Measurements from ENCODE around the gene LRIG1. TPM values are rescaled to one million over a fixed set of nuclear protein-coding genes. Genes with fewer than 3 reads are reported as not detected.

Gene LRIG1
- total RNA-seq, 1 experiment from 2014 or later = 2.2 TPM

DNA sequence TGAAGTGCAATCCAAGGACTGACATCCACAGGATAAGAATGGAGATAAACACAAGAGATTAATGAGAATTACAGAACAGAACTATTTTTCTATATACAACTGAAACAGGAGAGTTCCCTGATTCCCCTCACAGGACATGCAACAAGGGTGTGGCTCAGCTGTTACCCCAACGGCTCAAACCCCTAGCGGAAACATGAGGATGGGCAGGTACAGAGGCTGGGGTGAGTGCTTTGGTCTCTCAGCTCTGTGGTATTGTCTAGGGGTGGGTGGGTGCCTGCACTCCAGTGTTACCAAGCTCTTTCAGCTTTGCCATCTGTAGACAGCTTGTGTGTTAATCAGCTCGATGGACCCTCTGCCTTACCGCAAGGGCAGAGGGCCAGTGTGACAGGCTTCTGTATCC is 17.8 kb upstream of the LRIG1 start:
- ChIA-PET POLR2A (ENCODE audit: unreplicated experiment) (no interaction called here), CTCF (no interaction called here)
- H3F3A ChIP-seq (ENCODE audit: low read length, unreplicated experiment) = no peaks in the 10 kb centered on the region
- no peak for TF ChIP-seq EZH2phosphoT487 (IDR thresholded peaks at IDR 0.05; ENCODE audit: borderline replicate concordance, low read length)
- TF ChIP-seq, protein P1, sequence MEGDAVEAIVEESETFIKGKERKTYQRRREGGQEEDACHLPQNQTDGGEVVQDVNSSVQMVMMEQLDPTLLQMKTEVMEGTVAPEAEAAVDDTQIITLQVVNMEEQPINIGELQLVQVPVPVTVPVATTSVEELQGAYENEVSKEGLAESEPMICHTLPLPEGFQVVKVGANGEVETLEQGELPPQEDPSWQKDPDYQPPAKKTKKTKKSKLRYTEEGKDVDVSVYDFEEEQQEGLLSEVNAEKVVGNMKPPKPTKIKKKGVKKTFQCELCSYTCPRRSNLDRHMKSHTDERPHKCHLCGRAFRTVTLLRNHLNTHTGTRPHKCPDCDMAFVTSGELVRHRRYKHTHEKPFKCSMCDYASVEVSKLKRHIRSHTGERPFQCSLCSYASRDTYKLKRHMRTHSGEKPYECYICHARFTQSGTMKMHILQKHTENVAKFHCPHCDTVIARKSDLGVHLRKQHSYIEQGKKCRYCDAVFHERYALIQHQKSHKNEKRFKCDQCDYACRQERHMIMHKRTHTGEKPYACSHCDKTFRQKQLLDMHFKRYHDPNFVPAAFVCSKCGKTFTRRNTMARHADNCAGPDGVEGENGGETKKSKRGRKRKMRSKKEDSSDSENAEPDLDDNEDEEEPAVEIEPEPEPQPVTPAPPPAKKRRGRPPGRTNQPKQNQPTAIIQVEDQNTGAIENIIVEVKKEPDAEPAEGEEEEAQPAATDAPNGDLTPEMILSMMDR (conservative IDR thresholded peaks at IDR 0.05; ENCODE audit: low read depth, low read length) = no peak
- H3K4me1 ChIP-seq (ENCODE audit: insufficient read depth, low read length) = no peaks in the 10 kb centered on the region
- H3K4me3 ChIP-seq (ENCODE audit: low read length) = no peak overlapping the region
- H3K4me2 ChIP-seq (ENCODE audit: low read length) = no peak overlapping the region
- no TSS peak for BruUV-seq (replicated peaks)
- H2AFZ ChIP-seq (ENCODE audit: low read length) = no peak overlapping the region
- no peak overlapping the region for H3K9ac ChIP-seq (ENCODE audit: low read length)
- no peak for ATAC-seq
- H4K20me1 ChIP-seq (ENCODE audit: low read length) = no peaks in the 10 kb centered on the region
- no peaks in the 10 kb centered on the region for H3K79me2 ChIP-seq (ENCODE audit: low read length)
- H3K27ac ChIP-seq (ENCODE audit: low read length) = no peak overlapping the region
- H3K27me3 ChIP-seq (ENCODE audit: low read length) = no peaks in the 10 kb centered on the region
- DNase-seq = no peak
- no peaks in the 10 kb centered on the region for H3K9me2 ChIP-seq (replicated peaks; ENCODE audit: low read length)
- H3K9me3 ChIP-seq (ENCODE audit: low read length) = no peaks in the 10 kb centered on the region
- no peaks in the 10 kb centered on the region for H3K36me3 ChIP-seq (ENCODE audit: low read depth, low read length)
- intact Hi-C loops (cut with micrococcal nuclease) = no loop called here

DNA sequence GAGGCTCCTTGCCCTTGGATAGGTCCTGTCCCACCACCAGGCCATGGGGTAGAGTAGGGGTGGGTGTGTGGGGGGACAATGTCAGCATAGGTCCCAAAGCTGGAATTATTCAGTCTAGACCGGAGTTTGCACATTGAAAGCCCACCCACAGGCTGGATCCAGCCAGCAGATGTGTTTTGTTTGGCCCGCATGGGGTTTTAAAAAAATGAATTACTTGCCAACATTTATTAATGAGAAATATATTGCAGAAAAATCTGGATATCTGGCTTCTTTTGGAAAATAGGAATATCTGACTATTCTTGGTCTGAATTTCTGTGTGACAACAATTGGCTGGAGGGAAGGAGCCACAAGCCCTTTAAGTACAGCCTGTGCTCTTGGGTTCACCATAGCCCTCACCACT is 17.3 kb upstream of the LRIG1 start:
- TF ChIP-seq, protein P1 (conservative IDR thresholded peaks at IDR 0.05; ENCODE audit: low read depth, low read length) = no peak
- TF ChIP-seq EZH2phosphoT487 (IDR thresholded peaks at IDR 0.05; ENCODE audit: borderline replicate concordance, low read length) (no peak), EZH2 (IDR thresholded peaks at IDR 0.05; ENCODE audit: low read length, unreplicated experiment) (no peak)
- H3K4me2 ChIP-seq (ENCODE audit: low read length) = no peak overlapping the region
- H3K27ac ChIP-seq (ENCODE audit: low read length) = no peak overlapping the region
- no peaks in the 10 kb centered on the region for H3K79me2 ChIP-seq (ENCODE audit: low read length)
- DNase-seq (no peak), ATAC-seq (no peak)
- H3K4me1 ChIP-seq (ENCODE audit: insufficient read depth, low read length) = no peaks in the 10 kb centered on the region
- no peaks in the 10 kb centered on the region for H3K27me3 ChIP-seq (ENCODE audit: low read length)
- CTCF ChIA-PET = no interaction called here
- intact Hi-C loops (cut with micrococcal nuclease) = no loop called here
- no peak overlapping the region for H3K4me3 ChIP-seq (ENCODE audit: low read length)
- H3K9me2 ChIP-seq (replicated peaks; ENCODE audit: low read length) = no peaks in the 10 kb centered on the region
- POLR2A ChIA-PET (ENCODE audit: unreplicated experiment) = no interaction called here
- no peak overlapping the region for H3K9ac ChIP-seq (ENCODE audit: low read length)
- no peaks in the 10 kb centered on the region for H3K9me3 ChIP-seq (ENCODE audit: low read length)
- H2AFZ ChIP-seq (ENCODE audit: low read length) = no peak overlapping the region
- H3F3A ChIP-seq (ENCODE audit: low read length, unreplicated experiment) = no peaks in the 10 kb centered on the region
- BruUV-seq (replicated peaks) = no TSS peak
- H3K36me3 ChIP-seq (ENCODE audit: low read depth, low read length) = no peaks in the 10 kb centered on the region
- no peaks in the 10 kb centered on the region for H4K20me1 ChIP-seq (ENCODE audit: low read length)

DNA sequence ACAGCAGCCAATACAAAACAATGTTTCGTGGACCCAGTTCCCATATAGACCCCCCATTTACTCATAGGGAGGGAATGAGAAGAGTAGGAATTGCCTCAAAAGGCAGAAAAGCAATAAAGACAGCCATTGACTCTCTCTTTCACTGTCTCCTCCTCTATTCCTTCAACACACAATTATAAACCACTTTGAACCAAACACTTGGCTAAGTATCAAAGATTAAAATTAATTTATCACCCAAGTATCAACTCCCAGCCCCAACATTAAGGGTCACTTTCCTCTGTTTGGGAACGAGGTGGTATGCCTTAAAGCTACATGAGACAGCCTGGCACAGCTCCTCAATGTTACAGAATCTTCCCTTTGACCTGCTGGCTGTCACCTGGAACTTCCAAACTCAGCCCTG is 16.4 kb upstream of the LRIG1 start:
- Histone ChIP-seq H3K36me3 (ENCODE audit: low read depth, low read length) (no peaks in the 10 kb centered on the region), H3K9me2 (replicated peaks; ENCODE audit: low read length) (no peaks in the 10 kb centered on the region), H3K4me1 (ENCODE audit: insufficient read depth, low read length) (no peaks in the 10 kb centered on the region), H2AFZ (ENCODE audit: low read length) (no peak overlapping the region), H3K79me2 (ENCODE audit: low read length) (no peaks in the 10 kb centered on the region), H3K9ac (ENCODE audit: low read length) (no peak overlapping the region), H3K4me3 (ENCODE audit: low read length) (no peak overlapping the region), H4K20me1 (ENCODE audit: low read length) (no peaks in the 10 kb centered on the region), H3K27ac (ENCODE audit: low read length) (no peak overlapping the region), H3K27me3 (ENCODE audit: low read length) (no peaks in the 10 kb centered on the region), H3F3A (ENCODE audit: low read length, unreplicated experiment) (no peaks in the 10 kb centered on the region), H3K4me2 (ENCODE audit: low read length) (no peak overlapping the region), H3K9me3 (ENCODE audit: low read length) (no peaks in the 10 kb centered on the region)
- POLR2A ChIA-PET (ENCODE audit: unreplicated experiment) = no interaction called here
- TF ChIP-seq, protein P1 (conservative IDR thresholded peaks at IDR 0.05; ENCODE audit: low read depth, low read length) = no peak
- TF ChIP-seq EZH2phosphoT487 (IDR thresholded peaks at IDR 0.05; ENCODE audit: borderline replicate concordance, low read length) = no peak
- intact Hi-C loops (cut with micrococcal nuclease) = no loop called here
- BruUV-seq (replicated peaks) = no TSS peak
- DNase-seq (no peak), ATAC-seq (no peak)
- CTCF ChIA-PET = no interaction called here

All from PC-3 (cell line).